Measurements from ENCODE around the gene KLF13. TPM values are rescaled to one million over a fixed set of nuclear protein-coding genes. Genes with fewer than 3 reads are reported as not detected.

Gene KLF13
- total RNA-seq, 1 donor = 58.6 TPM

DNA sequence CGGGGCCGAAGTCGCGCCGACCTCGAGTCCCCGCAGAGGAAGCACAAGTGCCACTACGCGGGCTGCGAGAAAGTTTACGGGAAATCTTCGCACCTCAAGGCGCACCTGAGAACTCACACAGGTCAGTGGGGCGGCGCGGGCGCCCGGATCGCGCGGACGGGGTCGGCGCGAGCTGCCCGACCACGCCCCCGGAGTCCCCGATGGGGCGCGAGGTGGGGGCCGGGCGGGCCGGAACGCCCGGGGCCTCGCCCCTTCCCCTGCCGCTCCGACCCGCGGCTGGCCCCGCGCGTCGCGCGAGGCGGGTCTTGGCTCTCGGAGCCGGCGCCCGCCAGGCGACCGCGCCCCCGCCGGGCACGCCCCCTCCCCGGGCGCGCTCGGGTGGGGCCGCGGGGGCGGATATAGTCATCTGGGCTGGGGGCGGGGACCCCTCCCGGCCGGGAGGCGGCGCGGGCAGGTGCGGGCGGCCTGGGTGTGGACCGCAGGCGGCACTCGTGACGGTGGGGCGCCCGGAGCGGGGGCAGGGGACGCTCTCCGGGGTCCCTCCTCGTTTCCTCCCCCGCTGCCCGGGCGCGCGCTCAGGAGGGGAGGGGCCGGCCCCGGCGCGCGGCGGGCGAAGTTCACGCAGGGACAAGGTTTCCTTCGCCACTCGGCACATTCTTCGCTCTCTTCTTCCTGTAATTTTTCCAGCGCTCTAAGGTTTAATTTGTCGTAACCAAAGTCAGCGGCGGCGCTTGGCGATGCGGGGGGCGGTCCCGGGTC lies 1.2 kb downstream of the KLF13 start:
- Histone ChIP-seq H2AFZ (ENCODE audit: low read length) (peak overlapping the region; percentile 51), H3K27me3 (ENCODE audit: insufficient read depth, low read length) (no peaks in the 10 kb centered on the region), H3K27ac (ENCODE audit: low read depth, low read length) (peak overlapping the region; percentile 75), H3K9me3 (ENCODE audit: low read depth, low read length) (no peaks in the 10 kb centered on the region), H3K36me3 (ENCODE audit: insufficient read depth, low read length) (no peaks in the 10 kb centered on the region), H4K20me1 (ENCODE audit: insufficient read depth, low read length) (peaks cover 27% of the 10 kb centered on the region), H3K4me2 (ENCODE audit: insufficient read depth, low read length) (peak overlapping the region; percentile 94), H3K79me2 (ENCODE audit: insufficient read depth, low read length) (peaks cover 52% of the 10 kb centered on the region), H3K4me3 (ENCODE audit: insufficient read depth, low read length) (peak overlapping the region; percentile 89), H3K4me1 (ENCODE audit: insufficient read depth, low read length) (peaks cover 16% of the 10 kb centered on the region)
- no peak for TF ChIP-seq CTCF (IDR thresholded peaks at IDR 0.05; ENCODE audit: extremely low read depth, low read depth, low read length)
- peak; percentile 95 for DNase-seq (ENCODE audit: insufficient read length, low spot score, missing footprints)

DNA sequence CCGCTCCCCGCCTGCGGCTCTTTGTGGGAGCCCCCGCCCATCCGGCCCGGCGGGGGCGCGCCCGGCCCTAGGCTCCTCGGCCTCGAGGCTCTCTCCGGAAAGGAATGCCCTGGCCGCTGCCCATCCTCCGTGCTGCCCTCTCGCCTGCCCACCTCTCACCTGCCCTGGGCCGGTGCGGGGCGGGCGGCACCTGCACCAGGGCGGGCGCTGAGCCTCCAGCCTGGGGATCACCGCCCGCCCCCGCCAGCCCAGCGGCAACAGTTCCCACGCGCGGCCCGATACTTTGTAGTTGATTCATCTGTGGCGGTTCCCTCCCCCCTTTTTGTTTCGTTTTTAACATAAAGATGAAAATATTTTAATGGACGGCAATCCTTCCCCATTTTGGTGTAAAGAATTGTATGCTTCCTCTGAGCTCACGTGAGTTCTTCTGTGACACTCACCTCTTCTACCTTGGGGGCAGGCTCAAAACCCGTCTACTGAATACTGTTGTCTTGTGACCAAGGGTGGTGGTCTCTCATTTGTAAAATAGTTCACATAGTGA lies 1.9 kb downstream of the KLF13 start:
- DNase-seq (ENCODE audit: insufficient read length, low spot score, missing footprints) = peak; percentile 95
- Histone ChIP-seq H4K20me1 (ENCODE audit: insufficient read depth, low read length) (peaks cover 32% of the 10 kb centered on the region), H3K27ac (ENCODE audit: low read depth, low read length) (peak overlapping the region; percentile 66), H3K36me3 (ENCODE audit: insufficient read depth, low read length) (no peaks in the 10 kb centered on the region), H3K4me3 (ENCODE audit: insufficient read depth, low read length) (peak overlapping the region; percentile 89), H2AFZ (ENCODE audit: low read length) (peak overlapping the region; percentile 51), H3K9me3 (ENCODE audit: low read depth, low read length) (no peaks in the 10 kb centered on the region), H3K4me2 (ENCODE audit: insufficient read depth, low read length) (peak overlapping the region; percentile 94), H3K79me2 (ENCODE audit: insufficient read depth, low read length) (peaks cover 59% of the 10 kb centered on the region), H3K4me1 (ENCODE audit: insufficient read depth, low read length) (peaks cover 16% of the 10 kb centered on the region), H3K27me3 (ENCODE audit: insufficient read depth, low read length) (no peaks in the 10 kb centered on the region)
- TF ChIP-seq CTCF (IDR thresholded peaks at IDR 0.05; ENCODE audit: extremely low read depth, low read depth, low read length) = no peak

DNA sequence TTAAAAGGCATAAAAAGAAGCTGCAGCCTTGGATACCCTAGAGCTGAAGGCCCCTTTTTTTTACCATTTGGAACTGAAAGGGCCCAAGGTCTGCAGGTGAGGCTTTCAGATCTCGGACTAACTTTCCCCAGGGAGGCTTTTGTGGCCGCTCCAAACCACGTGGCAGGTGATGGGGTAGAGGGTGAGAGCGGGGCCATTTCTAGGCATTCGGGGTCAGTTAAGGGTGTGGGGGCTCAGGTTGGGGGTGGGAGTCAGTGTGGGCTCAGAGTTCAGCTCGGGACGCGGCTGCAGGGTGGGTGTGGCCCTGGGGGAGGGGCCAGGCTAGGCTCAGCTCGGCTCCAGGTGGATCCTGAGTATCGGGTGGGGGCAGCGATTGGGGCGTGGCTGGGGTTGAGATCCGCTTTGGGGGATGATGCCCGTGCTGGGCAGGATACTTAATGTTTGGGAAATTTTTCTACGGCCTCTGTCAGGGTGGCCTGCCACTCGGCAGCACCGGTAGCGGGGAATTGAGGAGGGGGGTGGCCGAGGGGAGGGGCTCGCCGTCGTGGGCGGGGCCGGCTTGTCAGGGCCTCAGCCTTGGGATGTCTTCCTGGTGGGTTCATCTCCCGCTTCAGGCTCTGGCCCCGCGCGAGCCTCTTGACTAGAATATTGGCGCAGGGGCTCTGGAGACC lies 2.5 kb downstream of the KLF13 start:
- H3K4me3 ChIP-seq (ENCODE audit: insufficient read depth, low read length) = peak overlapping the region; percentile 89
- H3K4me2 ChIP-seq (ENCODE audit: insufficient read depth, low read length) = peak overlapping the region; percentile 94
- H3K4me1 ChIP-seq (ENCODE audit: insufficient read depth, low read length) = peaks cover 16% of the 10 kb centered on the region
- peaks cover 65% of the 10 kb centered on the region for H3K79me2 ChIP-seq (ENCODE audit: insufficient read depth, low read length)
- peaks cover 38% of the 10 kb centered on the region for H4K20me1 ChIP-seq (ENCODE audit: insufficient read depth, low read length)
- H3K9me3 ChIP-seq (ENCODE audit: low read depth, low read length) = no peaks in the 10 kb centered on the region
- peak overlapping the region; percentile 66 for H3K27ac ChIP-seq (ENCODE audit: low read depth, low read length)
- no peak for TF ChIP-seq CTCF (IDR thresholded peaks at IDR 0.05; ENCODE audit: extremely low read depth, low read depth, low read length)
- DNase-seq (ENCODE audit: insufficient read length, low spot score, missing footprints) = peak; percentile 77
- H3K27me3 ChIP-seq (ENCODE audit: insufficient read depth, low read length) = no peaks in the 10 kb centered on the region
- H2AFZ ChIP-seq (ENCODE audit: low read length) = peak overlapping the region; percentile 42
- H3K36me3 ChIP-seq (ENCODE audit: insufficient read depth, low read length) = no peaks in the 10 kb centered on the region

DNA sequence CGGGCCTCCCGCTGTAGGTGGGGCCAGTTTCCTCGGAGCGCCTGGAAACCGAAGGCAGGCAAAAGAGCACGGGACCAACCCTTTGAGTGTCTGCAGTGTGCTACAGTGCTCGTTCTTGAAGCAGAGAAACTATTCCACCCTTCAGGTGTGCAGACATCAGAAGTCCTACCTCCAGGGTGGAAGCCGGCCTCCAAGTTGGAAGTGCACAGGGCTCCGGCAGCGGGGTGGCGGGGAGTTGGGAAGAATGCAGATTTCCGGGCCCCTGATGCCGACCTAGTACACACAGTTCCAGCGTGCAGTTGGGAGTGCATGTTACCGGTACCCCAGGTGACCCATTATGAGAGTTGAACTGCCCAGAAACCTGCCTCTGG lies 3.0 kb downstream of the KLF13 start:
- Histone ChIP-seq H2AFZ (ENCODE audit: low read length) (no peak overlapping the region), H3K4me3 (ENCODE audit: insufficient read depth, low read length) (no peak overlapping the region), H3K36me3 (ENCODE audit: insufficient read depth, low read length) (no peaks in the 10 kb centered on the region), H3K9me3 (ENCODE audit: low read depth, low read length) (no peaks in the 10 kb centered on the region), H3K79me2 (ENCODE audit: insufficient read depth, low read length) (peaks cover 68% of the 10 kb centered on the region), H3K27ac (ENCODE audit: low read depth, low read length) (no peak overlapping the region), H3K27me3 (ENCODE audit: insufficient read depth, low read length) (no peaks in the 10 kb centered on the region), H3K4me2 (ENCODE audit: insufficient read depth, low read length) (no peak overlapping the region), H3K4me1 (ENCODE audit: insufficient read depth, low read length) (peaks cover 16% of the 10 kb centered on the region), H4K20me1 (ENCODE audit: insufficient read depth, low read length) (peaks cover 40% of the 10 kb centered on the region)
- no peak for TF ChIP-seq CTCF (IDR thresholded peaks at IDR 0.05; ENCODE audit: extremely low read depth, low read depth, low read length)
- no peak for DNase-seq (ENCODE audit: insufficient read length, low spot score, missing footprints)

Data from osteoblast (primary cell).